Stimulated activated CD4-positive, alpha-beta T cell treated with anti-CD3 and anti-CD28 coated beads, Interleukin-1b, Interleukin-23, amount 100 ng/mL, for 48 hours (primary cell): ENCODE results near the gene CNR2.
"Not testable (repeated sequence)": the region's sequence is repeated elsewhere in the genome, so short reads cannot be mapped to it uniquely, and the experiment has no call there.

Source experiments
- DNase-seq: peaks from one replicate; pipeline ENCODE4 v3.0.0-alpha.2; 2020

Gene CNR2

GRCh38 chr1:23827717-23828116 is 85.4 kb downstream of the CNR2 start:
- no peak for DNase-seq

GRCh38 chr1:23826590-23826989 is 86.6 kb downstream of the CNR2 start:
- DNase-seq: not testable (repeated sequence)

- no peak for DNase-seq
These were observed 87.2 kb downstream of the CNR2 start for GRCh38 chr1:23825762-23826522.

- peak; percentile 88 for DNase-seq
These were observed 87.9 kb downstream of the CNR2 start, which contains the start of gene HMGCL for GRCh38 chr1:23825076-23825761. Gene HMGCL, minus strand, starts transcription at chr1:23825429. Its CDS starts 14 bp downstream, at chr1:23825415.

GRCh38 chr1:23824711-23825075 is 88.5 kb downstream of the CNR2 start:
- no peak for DNase-seq

- DNase-seq: no peak
These were observed 89.4 kb downstream of the CNR2 start for GRCh38 chr1:23823767-23824166.
